ENCODE data around the gene CASR. TPM values are rescaled to one million over a fixed set of nuclear protein-coding genes. Genes with fewer than 3 reads are reported as not detected.

CASR gene
- total RNA-seq, 1 experiment from 2014 or later = not detected

DNA sequence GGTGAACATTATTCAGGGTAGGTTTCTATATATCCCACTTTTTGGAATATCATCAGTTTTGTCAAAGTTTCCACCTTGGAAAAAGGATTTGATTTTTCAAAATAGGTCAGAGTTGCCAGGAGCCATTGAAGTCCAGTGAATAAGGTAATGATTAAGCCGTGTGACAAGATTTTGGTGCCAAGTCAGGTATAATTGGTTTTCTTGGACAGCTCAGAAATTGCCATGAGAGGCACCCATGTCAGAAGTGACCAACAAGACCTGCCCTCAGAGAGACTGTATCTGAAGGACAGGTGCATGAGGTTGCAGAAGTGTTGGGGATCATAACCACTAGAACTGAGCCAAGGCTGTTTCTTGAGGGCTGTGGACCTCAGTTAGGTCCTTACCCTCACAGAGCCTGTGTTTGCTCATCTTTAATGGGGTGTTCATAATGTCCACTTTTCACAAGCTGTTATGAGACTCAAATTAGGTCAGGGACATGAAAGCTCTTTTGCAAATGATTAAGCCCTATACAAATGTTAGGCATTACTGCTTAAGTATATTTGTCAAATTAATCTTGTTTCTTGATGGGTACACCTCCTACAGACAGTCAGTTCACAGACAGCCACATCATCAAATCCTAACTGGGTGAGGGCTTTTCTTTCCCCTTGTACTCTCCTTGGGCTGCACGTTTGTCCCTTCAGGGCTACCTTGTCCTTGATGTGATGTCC, 32.3 kb downstream of the CASR start:
- DNase-seq (ENCODE audit: low read depth) = no peak

DNA sequence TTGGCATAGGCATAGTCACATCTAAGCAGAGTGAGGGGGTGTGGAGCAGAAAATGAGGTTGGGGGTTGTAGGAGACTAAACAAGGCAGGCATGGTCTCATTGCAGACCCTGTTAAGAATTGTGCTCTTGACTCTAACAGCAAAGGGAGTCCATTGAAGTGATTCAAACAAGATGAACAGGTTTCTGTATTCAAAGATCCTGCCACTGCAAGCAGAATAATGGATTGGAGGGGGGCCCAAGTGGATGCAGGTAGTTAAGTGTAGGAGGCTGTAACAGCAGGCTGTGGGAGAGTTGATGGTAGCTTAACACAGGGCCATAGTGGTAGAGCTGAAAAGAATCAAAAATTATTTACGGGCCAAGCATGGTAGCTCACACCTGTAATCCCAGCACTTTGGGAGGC, 34.4 kb downstream of the CASR start:
- no peak for DNase-seq (ENCODE audit: low read depth)

DNA sequence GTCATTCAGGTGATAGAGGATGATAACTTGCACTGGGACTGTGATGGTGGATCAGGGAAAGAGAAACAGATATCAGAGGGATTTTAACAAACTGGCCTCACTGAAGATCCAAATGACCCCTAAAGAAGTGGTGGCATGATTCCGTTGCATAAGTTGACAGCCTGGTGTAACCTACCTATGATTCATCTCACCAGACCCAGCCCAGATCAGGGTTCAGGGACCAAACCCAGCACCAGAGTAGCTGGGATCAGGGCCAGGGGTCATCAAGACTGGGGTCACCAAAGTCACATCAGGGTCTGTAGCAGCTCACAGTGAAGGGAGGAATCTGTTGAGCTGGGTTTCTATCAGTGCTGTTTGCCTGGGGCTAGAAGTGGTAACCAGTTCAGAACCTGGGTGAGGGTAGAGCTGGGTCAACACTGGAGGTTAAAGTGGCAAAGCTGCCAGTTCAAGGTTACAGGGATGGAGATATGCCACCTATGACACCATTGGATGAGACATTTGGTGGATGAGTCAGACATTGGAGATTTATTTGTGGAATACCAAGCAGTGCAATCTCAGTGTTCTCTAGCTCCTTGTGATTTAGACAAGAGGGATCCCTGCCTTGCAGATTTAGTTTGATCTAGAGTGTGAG, 35.9 kb downstream of the CASR start:
- DNase-seq (ENCODE audit: low read depth) = no peak

DNA sequence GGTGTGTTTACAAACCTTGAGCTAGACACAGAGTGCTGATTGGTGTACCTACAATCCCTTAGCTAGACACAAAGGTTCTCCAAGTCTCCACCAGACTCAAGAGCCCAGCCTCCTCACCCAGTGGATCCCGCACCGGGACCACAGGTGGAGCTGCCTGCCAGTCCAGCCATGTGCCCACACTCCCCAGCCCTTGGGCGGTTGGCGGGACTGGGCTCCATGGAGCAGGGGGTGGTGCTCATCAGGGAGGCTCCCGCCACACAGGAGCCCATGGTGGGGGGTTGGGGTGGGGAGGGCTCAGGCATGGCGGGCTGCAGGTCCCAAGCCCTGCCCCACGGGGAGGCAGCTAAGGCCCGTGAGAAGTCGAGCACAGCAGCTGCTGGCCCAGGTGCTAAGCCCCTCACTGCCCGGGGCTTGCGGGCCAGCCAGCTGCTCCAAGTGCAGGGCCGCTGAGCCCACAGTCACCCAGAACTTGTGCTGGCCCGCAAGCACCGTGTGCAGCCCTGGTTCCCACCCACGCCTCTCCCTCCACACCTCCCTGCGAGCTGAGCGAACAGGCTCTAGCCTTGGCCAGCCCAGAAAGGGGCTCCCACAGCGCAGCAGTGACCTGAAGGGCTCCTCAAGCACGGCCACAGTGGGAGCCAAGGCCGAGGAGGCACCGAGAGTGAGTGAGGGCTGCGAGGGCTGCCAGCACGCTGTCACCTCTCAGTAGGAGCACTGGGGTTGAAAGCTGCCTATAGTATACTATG, 43.7 kb downstream of the CASR start:
- DNase-seq (ENCODE audit: low read depth) = no peak

DNA sequence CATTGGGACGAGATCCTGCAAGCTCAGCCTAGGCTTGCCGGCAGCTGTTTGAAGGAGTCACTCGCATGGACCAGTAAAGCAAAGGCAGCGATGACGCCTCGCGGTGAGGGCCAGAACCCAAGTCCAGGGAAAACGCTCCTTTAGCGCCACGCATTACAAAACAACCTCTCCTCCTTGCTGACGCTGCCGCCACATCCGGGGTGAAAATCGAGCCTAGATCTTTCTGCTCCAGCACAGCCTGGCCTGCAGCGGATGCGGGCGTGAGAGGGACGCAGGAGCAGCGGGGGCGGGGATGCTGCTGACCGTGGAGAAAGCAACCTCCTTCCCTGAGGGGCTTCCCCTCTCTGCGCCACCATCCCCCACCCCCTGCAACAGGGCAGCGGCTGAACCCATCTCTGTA, 46.7 kb downstream of the CASR start:
- peak; percentile 63 for DNase-seq (ENCODE audit: low read depth)

DNA sequence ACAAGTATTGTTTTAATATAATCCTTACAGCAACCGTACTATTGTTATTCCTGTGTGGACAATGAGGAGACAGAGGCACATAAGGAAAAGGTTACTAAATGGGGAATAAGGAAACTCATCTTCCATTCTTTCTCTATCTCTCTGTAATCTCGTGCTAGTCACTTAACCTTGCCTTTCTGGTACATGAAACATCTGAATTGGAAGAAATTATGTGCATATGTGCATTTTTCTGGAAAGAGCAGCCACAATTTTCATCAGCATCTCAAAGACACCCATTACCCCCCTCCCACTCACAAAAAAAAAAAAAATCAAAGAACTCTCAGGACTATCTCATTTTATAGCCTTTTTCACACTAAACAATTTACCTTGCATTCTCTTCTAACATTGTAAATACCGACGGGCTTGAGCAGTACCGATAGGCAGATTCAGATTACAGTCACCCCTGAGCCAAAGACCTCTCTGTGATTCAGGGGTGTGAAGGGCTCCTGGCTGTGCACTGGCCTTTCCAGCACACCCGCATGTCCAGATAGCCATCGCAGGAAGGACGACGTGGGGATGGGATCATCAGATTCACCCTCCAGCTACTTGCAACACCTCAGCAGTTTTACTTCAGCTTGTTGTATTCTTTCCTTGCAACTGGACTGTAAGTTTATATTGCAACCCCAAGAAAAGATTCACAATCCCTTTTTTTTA, 48.1 kb downstream of the CASR start:
- DNase-seq (ENCODE audit: low read depth) = no peak

DNA sequence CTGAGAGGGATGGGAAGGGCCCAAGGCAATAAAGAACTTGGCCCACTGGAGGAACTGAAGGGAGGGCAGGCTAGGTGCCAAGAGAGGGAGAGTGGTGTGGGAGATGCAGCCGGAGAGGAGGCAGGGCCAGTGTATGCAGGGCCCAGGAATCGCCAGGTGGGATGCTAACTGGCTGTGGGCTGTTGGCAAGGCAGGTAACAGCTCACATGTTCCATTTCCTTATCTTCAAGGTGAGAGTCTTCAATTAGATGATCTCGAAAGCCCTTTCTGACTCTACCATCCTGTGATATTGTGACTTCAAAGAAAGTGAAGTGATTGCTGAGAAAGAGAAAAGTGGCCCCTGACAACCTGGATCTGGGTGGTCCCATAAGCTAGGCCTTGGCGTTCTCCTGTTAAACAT, 49.0 kb downstream of the CASR start:
- DNase-seq (ENCODE audit: low read depth) = no peak

DNA sequence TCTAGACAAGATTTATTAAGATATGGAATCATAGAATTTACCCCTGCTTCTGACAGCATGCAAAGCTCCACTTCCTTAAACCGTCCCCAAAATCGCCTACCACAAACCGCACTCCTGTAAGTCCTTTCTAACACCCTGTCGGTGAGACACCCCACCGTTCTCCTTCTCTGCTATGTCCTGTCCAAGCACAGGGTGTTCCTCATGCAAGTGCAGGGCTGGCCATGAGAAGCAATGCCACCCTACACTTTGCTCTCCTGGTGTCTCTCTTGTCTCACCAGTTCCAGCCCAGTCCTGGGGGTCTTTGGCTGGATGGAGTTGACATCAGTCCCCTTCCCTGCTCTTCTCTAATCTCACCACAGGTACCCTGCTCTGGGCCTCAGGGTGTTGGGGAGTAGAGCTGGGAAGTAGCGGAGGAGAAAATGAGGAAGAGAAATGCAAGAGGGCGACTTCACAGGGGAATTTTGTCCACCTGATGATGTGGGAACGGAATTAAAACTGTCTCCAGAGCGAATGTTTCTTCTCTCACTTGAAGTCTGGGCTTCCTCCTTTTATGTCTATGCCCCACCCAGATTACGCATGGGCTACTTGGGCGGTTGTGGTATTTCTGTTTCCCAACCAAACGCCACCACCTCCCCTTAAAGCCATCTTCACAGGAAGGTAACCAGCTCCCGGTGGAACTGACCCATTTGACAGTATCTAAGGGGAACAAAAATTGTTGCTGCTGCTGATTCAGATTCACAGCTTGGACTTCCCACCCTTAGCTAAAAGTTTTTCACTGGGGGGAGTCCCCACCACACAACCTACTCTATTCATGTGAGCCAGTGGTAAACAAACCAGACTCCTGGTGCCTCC, 49.9 kb downstream of the CASR start:
- DNase-seq (ENCODE audit: low read depth) = peak; percentile 18

DNA sequence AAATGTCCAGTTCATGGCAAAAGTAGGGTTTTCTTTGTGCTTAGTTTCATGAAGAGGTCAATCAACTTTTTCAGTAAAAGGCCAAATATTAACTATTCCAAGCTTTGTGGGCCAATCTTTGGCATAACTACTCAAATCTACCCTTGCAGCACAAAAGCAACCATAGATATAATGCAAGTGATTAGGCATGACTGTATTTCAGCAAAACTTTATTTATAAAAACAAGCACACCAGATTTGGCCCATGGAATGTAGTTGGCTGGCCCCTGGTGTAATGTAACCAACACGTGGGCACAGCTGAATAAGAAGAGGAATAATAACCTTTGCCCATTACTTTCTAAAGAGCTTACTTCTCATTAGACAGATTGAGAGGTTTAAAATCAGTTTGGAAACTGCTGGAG, 50.6 kb downstream of the CASR start:
- DNase-seq (ENCODE audit: low read depth) = no peak

DNA sequence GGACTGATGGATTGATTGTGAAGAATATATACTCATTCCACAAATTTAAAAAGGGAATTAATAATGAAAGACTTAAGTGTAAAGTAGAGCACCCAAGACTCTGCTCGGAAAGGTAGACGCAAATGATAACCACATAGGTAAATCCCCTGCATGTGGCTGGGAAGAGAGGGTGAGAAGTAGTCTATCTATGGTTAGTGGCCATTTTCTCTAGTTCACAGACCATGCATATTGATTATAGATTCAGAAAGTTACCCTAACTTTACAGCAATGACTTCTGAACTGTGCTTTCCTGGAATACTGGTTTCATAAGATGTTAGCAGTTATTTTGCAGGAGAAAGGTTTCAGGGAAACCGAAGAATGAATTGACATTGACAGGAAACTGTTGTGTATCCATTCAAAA, 51.7 kb downstream of the CASR start:
- DNase-seq (ENCODE audit: low read depth) = no peak

DNA sequence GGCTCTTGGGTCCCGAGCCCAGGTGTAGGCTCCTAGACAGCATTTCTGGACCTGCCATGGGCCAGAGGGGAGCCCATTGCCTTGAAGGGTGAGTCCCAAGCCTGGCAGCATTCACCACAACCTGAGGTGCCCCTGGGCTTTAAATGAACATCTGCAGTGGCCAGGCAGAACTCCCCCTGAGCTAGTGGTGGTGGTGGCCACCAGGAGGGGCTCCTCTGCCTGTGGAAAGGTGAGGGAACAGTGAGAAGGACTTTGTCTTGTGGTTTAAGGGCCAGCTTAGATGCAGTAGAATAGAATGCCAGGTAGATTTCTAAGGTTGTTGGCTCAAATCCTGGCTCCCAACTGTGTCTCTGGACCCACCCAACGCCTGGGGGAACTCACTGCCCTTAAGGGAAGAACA, 55.6 kb downstream of the CASR start:
- no peak for DNase-seq (ENCODE audit: low read depth)

DNA sequence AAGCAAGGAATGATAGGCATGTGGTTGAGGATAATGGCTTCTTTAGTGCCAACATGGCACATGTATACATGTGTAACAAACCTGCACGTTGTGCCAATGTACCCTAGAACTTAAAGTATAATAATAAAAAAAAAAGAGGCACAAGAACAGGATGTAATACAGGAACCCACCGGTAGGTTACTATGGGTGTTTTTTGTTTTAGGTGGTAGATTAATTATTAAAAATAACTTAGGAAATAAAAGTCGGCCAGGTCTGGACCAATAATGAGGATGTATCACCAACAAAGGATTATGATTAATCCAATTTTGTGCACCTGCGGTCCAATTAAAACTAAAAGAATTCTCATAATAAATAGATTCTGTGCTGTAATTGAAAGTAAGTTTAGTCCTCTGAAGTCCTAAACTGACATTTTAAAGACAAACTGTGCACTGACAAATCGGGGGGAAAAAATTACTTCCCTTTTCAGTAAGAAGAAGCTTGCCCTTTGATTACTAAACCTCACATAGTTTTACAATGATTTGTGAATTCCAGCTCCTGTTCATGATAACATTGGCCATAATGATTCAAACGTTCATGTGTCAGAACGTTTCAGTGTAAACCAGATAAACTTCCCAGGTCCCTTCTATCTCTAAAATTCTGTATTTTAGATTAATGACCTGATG, 62.2 kb downstream of the CASR start:
- DNase-seq (ENCODE audit: low read depth) = no peak

DNA sequence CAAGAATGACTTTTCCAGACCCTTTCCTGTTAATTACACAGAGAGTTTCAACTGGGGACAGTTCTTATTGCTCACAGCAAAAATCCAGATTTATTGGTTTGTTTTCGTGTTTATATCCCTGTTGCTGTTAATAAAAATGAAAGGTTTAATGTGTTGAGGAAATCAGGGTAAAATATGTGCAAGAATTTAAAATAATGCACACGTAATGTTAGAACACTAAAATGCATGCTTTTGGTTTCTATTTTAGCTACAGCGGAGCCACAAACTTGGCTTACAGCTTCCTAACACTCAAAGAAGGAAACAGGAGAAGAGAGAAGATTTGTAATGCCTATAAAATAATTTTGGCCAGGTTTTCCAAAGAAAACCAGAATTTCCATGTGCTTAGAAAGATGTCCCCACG, 62.7 kb downstream of the CASR start:
- no peak for DNase-seq (ENCODE audit: low read depth)

DNA sequence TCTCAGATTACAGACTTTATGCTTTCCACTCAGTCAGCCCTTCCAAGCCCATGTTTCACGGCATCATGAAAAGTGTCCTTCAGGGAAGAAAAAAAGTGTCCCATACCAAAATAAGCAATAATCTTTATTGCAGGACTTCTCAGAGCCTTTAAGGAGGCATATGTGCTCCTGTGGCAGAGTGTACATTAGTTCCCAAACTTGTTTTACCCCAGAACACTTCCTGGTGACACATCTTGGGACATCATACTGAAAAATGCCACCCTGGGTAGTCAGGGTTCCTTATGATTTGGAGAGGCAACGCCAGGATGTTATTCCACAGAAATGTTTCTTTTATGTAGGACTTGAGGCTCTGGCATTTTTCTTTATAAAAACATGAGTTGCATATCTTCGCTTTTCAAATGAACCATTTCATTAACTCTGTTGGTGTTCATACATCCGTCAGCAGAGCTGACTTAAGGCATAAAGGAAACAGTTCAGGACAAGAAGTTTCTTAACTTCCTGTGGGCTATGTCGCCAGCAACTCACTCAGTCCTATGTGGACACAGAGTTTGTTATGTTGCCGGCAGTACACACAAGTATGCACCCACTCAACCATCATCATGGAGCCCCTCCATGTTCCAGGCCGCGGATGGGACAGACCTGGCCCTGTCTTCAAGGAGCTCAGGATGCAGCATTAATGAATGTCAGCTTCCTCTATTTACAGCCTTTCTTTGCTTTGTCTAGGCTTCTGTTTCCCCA, 63.8 kb downstream of the CASR start:
- no peak for DNase-seq (ENCODE audit: low read depth)

DNA sequence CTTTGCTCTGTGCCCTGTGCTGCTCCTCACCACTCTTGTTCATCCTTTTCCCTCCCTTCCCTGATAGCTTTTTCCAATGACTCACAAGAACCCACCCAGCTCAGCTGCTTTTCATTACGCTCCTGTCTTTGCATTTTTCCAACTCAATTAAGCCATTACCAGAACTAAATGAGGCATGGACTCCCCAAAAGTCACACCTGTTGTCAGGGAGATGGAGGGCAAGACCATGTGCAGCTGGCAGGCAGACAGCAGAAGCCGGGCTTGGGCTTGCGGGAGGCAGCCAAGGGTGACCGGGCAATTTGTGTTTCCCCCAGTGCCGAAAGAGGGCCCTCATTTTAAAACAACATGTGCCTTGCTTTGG, 64.3 kb downstream of the CASR start:
- DNase-seq (ENCODE audit: low read depth) = no peak

DNA sequence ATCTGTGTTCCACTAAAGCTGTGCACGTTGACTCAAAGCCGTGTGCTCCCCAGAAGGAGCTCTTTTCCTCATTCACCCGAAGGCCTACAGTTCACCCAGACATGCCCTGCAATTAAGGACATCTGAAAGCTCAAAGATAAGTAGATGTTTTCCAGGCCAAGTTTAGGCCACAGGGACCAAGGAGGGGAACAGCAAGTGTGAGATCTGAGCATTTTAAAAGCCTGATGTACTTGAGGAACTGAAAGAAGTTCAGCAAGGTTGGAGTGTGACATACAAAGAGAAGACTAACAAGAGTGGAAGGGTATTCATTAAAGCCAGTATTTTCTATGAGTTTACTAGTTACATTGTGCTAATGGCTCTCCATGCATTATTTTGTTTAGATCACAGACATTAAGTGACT, 68.0 kb downstream of the CASR start:
- no peak for DNase-seq (ENCODE audit: low read depth)

DNA sequence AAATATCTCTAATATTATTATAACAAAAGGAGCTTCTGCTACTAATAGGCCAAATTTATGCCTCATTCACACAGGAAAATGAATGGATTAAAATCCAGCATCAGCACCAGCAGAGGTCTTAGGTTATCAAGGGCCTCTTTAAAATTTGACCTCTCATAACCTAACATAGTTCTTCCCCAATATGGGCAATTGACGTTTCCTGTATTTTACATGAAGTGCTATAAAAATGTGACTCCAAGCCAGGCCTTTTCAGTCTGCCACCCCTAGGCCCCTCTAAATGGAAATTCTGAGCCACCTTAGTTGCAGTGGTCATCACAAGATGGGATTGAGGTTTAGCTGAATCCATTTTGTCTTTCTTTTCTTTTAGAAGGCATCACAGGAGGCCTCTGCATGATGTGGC, 70.1 kb downstream of the CASR start:
- DNase-seq (ENCODE audit: low read depth) = no peak

DNA sequence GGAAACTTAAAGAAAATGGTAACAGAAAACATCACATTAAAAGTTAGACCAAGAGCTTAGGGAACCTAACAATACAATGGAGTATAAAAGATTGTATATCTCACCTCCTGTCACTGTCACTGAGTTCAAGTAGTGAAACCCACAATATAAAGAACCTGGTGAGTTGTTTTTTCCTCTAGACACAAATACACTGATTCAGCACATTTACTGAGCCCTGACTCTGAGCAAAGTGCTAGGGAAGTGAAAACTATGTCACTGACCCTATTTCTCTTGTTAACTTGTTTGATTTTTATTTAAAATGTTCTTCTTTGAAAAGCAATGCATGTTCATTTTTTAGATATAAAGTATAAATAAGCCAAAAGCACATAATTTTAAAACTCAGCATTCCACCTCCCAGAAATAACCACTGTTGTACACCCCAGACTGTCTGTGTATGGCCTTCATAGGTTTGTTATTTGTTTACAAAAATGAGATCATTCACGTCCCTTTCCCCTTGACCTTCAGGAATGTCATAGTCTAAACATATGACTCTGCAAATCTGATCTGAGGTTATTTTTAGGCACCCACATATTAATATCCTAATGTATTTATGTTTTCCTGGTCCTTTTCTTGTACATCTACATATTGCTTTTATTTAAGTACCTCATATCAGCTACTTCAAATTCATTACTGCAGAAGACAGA, 72.4 kb downstream of the CASR start:
- no peak for DNase-seq (ENCODE audit: low read depth)

DNA sequence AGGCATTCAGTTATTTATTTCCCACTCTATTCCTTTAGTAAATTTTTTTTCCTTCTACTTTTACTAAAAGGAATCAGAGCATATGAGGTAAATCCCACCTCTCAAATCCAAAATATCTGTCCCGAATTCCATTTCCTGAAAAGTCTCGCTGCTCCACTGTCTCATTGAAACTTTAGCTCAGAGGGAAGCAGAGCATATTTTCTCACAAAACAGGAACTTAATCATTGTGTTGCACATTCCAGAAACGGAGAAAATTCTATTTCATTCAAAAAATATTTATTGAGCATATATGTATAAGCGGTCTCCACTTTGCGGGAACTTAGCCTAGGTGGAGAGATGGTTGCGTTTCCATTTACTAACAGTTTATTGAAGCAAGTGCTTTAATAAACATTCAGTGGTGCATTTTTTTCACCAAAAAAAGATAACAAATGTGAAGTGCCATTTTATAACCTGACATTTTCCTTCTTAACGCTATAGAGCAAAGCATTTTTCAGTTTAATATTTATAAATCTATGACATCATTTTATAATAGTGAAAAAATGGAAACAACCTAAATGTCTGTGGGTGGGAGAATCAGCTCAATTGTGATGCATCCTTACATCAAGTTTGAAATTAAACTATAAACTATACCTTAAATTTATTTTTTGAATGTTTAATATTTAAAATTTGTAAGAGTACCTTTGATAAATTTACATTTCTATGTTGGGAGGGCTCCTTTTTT, 74.3 kb downstream of the CASR start:
- DNase-seq (ENCODE audit: low read depth) = no peak

Measured in HT1080 (cell line).